GM12874 (cell line): ENCODE data around the gene APCDD1L.

Experiments used
- CTCF ChIP-seq: IDR thresholded peaks from 2 replicates; pipeline ENCODE4 v1.5.1; 2011; ENCODE audit warnings: low read depth, mild to moderate bottlenecking, control low read depth, low read length, moderate library complexity; ENCODE audit not compliant: insufficient read depth

Gene APCDD1L

DNA sequence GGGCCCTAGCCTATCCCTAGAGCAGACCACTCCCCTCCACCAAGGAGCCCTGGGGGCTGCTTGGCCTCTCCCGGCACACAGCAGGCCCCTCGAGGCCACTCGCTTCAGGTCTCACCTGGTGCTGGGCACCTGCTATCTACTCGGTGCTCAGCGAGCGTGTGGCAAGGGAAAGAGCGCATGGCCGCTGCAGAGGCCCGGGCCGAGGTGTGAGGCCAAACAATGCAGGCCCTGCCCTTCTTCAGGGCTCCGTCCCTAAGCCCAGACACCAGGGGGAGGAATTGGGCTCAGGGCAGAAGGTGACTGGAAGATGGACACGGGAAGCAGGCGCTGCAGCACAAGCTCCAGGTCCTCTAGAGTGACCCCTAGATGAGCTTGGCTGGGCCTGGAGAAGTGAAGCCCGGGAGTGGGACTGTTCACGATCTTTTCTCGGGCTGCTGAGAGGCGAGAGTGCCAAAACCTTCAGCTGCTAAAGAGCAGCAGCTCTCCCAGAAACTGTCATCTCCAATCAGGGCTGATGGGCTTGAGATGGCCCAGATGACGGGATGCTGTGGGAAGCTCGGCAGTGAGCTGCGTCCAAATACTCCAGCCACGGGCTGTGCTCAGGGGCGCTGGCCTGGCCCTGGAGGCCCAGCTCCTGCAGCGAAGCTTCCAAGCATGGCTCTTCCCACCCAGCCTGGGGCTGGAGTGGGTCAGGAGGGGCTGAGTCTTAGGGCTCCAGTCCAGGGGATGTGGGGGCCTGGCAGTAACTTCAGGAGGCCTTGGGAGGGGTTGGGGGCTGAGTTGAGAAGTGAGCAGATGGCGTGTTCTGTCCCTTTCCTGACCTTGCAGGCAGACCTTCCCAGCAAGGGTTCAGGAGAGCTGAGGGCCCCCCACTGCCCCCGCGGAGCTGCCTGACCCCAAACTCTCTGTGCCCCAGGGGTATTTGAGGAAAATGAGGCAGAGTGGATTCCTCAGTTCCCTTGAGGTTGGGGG is 43.7 kb downstream of the APCDD1L start:
- TF ChIP-seq CTCF = no peak

- no peak for TF ChIP-seq CTCF
Observed at GRCh38 chr20:58470336-58471192, 44.6 kb downstream of the APCDD1L start.

- no peak for TF ChIP-seq CTCF
Observed at GRCh38 chr20:58469616-58470015, 45.6 kb downstream of the APCDD1L start.

GRCh38 chr20:58467572-58468527 is 47.3 kb downstream of the APCDD1L start:
- TF ChIP-seq CTCF = no peak

- no peak for TF ChIP-seq CTCF
Observed at GRCh38 chr20:58466729-58467571, 48.2 kb downstream of the APCDD1L start.

DNA sequence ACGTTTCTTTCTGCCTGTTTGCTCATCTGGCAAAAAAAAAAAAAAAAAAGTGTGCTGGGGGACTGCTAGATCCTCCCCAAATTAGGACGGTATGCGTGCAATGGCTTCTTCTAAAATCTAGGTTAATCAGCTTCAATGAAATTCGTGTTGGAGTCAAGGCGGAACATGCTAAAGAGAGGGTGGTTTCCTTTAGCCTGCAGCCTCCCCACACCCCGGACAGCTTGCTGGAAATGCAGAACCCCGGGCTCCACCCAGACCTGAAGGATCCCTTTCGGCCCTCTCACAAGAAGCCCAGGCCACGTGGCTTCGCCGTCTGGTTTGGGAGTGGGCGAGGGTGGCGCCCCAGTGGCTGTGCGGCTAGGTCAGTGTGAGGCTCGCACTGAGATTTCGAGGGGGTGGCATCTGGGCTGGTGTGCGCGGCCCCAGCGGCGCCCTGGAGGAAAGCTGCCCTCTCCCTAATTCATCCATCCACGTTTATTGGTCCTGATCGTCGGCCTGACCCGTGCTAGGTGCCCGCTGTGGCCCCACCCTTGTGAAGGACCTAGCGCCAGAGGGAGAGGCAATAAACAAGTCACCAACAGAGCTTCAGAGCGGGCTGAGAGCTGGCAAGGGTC is 49.0 kb downstream of the APCDD1L start:
- TF ChIP-seq CTCF = no peak
